NCI-H2171 treated with DMSO at 0.1 percent for 48 hours (cell line): ENCODE measurements around the gene UBE2G2.
A peak's percentile ranks its signal among the peaks of the same experiment; 100 is the strongest.
"Not testable (repeated sequence)": the region's sequence is repeated elsewhere in the genome, so short reads cannot be mapped to it uniquely, and the experiment has no call there.

ENCODE experiments used
- DNase-seq: peaks from one replicate; lab custom pipeline; 2025; lab: John Stamatoyannopoulos, UW

UBE2G2 gene

GRCh38 chr21:44836349-44836665 lies 34.7 kb upstream of the UBE2G2 start:
- no peak for DNase-seq

GRCh38 chr21:44835647-44835973 lies 34.0 kb upstream of the UBE2G2 start:
- no peak for DNase-seq

DNA sequence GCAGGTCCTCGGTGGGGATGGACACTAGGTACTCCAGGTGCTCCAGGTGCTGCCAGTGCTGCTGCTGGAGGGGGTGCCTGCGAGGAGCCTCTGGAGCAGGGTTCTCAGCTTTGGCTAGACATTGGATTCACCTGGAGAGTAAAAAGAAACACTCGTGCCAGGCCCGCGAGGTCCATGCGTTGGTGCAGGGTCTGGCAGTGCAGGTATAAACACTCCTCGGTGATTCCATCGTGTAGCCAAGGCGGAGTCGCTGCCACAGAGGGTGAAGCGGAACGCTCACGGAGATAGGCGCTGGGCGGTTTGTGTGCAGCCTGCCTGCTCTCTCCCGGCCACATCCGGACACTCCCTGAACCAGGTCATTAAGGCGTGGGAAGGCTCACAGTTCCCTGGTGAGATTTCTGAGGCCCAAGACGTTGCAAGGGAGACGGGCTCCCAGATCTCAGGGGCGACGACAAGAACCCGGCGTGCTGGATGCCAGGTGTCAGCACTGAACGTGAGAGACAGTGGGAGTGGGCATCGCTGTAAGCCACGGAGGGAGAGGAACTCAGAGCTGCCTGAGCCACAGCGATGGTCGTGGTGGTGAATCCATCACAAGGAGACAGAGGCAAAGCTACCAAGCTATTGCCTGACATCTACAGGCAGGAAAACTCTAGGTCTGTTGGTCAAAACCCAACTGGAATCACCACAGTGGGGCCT lies 33.5 kb upstream of the UBE2G2 start:
- DNase-seq, result no peak

DNA sequence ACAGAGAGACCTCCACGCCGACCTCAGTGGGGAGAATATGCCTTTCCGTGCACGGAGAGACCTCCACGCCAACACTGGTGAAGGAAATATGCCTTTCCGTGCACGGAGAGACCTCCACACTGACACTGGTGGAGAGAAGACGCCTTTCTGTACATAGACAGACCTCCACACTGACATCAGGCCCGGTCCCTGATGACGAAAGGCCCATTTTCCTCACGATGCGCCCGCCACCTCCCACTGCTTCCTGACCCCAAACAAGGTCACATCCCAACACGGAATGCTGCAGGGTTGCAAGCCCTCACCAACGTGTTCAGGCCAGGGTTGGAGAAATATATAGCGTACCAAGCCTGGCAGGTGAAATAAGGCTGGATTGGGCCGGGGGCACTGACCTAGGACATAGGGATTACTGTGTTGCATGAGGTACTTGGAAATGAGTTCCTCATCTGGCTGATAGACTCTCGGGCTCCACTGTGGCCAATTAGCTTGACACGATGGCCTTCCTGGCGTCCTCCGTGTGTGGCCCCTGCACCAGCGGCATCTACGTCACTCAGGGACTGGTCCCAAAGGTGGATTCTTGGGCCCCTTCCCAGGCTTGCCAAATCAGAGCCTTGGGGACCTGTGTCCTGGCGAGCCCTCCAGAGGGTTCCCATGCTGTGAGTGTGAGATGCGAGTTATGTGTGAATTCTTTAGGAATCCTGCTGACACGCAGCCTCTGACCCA lies 32.8 kb upstream of the UBE2G2 start:
- DNase-seq, result no peak

DNA sequence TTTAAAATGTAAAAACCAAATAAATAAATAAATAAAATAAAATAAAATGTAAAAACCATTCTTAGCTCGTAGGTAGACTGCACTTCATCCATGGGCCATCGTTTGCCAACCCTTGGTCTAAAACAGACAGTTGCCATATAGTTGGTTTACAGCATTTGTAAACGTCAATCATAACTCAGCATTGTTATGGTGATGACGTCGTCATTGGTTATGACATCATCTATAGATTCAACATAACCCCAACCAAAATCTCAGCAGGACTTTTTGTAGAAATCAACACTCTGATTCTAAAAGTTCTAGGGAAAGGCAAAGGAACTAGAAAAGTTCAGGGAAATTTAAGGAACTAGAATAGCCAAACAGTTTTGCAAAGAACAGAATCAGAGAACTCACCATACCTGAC lies 32.0 kb upstream of the UBE2G2 start:
- DNase-seq, result no peak

- DNase-seq, result not testable (repeated sequence)
Measured at GRCh38 chr21:44832516-44833255, 31.1 kb upstream of the UBE2G2 start.

DNA sequence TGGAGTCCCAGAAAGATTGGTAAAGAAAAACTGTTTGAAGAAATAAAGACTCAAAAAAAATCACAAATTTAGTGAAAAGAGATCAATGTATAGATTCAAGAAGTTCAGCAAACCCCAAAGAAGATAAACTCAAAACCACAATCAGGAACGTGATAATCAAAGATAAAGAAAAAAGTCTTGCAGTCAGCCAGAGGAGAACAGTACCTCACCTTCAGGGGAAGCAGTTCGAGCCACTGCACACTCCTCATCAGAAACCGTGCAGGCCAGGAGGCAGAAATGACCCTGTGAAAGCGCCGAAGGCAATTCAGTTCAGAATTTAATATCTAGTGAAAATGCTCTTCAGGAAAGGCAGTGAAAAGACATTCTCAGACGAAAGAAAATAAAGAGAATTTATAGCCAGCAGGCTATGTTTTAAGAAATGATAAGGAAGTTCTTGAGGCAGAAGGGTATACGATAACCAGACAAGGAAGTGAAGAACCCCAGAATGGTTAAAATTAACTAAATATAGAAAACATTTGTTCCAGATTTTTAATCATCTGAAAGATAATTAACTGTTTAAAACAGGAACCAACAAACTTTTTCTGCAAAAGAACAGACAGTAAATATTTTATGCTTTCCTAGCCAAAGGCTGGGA lies 29.7 kb upstream of the UBE2G2 start:
- DNase-seq, result no peak

DNA sequence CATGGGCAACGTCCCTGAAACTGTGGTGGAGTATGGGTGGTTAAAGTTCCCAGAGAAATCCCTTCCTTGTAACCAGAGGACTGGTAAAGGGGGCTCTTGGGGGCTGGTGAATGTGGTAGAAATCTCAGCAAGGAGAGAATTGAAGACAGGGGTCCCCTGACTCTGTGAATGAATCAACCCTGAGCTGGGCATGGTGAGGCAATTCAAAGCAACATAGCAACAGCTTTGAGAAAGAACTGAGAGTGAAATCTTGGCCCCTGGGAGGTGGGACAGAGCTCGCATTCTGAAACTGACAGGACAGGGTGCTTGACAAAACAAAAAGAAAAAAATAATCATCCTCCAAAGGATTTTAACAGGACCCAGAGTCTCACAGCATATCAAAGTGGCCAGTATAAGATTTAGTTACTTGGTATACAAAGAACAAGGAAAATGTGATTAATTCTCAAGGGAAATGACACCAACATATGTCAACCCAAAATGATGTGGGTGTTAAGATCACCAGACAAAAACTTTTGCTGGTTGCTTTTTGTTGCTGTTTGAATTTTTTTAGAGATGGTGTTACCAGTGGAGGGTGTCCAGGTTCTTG lies 28.0 kb upstream of the UBE2G2 start:
- no peak for DNase-seq

DNA sequence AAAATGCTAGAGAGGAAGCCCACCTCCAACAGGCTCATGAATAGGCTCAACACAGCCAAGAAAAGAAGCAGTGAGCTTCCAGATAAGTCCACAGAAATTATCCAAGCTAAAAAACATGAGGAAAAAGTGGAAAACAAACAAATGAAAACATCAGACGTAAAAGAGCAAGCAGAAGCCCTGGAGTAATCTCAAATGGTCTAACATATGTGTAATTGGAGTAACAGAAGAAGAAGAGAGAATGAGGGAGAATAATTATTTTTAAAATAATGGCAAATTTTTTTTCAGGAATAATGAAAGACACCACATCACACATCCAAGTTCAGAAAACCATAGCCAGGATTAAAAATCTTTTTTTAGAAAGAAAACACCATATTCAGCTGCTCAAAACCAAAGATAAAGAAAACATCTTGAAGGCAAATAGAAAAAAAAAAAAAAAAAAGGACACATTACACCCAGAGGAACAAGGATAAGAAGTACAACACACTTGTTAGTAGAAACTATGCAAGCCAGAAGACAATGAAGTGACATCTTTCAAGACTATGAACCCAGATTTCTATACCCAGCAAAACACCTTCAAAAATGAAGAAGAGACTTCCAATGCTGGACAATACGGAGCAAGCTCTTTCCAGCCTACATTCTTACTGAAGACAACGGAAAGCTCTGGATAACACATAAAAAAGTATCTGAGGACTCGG lies 26.9 kb upstream of the UBE2G2 start:
- DNase-seq, result no peak

DNA sequence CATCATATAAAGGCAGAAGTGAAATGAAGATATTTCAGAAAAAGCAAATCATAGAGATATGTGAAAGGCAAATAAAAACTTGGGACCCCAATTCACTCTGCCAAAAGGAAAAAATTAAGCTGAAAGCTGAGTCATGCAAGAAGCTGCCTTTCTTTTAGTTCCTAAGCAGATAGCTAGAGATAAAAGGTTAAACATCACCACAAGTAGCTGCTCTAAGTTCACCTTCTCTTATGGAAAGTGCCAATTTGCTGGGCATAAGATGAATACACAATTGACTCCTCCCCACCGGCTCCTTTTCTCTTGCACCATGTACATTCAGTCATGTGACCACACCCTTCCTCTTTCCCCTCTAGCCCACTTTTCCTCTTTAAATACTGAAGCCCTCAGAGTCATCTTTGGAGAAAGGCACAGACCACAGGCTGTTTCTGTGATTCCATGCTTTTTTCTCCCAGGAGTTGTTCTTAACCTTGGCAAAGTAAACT lies 21.6 kb upstream of the UBE2G2 start:
- DNase-seq, result no peak

DNA sequence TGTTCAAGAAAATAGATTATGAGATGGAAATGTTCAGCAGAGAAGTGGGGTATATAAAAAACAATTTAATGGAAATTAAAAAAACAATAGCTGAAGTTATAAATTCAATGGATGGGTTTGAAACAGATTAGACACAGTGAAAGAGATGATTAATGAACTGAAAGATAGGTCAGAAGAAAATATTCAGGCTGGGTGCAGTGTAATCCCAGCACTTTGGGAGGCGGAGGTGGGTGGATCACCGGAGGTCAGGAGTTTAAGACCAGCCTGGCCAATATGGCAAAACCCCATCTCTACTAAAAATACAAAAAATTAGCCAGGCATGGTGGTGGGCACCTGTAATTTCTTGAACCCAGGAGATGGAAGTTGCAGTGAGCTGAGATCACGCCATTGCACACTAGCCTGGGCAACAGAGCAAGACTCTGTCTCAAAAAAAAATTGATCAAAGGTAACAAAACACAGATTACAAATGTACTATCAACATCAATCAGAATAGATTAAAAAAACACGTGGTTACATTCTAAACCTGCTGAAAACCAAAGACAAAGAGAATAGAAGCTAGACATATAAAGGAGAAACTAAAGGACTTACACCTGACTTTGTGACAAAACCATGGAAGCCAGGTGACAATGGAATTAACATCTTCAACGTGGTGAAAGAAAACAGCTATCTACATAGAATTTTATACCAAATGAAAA lies 21.0 kb upstream of the UBE2G2 start:
- no peak for DNase-seq

GRCh38 chr21:44820851-44821250 lies 19.2 kb upstream of the UBE2G2 start:
- no peak for DNase-seq

DNA sequence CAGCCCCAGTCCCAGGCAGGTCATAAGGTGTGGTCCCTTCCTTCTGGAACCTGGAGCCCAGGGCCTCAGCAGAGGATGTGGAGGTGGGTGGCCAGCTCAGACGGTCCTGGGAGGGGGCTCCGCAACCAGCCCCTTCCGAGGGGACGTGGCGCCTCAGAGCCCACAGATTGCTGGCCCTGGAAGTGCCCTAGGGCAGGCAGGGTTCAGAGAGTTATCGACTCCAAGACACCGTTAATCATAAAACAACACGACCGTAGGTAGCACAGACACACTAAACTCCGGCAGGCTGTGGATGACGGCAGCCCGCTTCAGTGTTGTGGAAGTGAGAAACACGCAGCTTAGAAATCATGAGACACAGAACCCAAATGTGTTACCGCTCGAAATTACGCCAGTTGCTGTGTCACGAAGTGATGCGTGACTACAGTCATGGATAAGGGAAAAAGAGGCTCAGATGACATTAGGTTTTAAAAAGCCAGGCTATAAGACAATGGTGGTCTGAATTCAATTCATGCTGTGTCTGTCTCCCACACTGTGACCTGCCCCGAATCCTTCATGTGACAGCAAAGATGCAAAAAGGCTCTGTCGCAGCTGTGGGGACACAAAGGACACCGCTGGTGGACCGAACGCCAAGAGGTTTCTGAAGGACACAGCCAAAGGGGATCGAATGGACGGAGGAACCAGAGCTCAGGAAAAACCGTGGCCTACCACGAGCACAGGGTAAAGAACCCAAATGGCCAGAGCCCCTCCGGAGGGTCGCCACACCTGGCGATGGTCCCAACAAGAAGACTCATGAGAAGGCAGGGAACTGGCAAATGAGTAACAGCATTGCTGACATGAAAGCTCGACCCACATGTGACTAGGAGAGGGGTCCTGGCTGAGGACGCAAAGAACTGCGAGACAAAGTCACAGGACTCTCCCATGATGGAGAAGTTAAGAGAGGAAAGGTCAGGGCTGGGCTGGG lies 17.9 kb upstream of the UBE2G2 start:
- DNase-seq, result no peak

DNA sequence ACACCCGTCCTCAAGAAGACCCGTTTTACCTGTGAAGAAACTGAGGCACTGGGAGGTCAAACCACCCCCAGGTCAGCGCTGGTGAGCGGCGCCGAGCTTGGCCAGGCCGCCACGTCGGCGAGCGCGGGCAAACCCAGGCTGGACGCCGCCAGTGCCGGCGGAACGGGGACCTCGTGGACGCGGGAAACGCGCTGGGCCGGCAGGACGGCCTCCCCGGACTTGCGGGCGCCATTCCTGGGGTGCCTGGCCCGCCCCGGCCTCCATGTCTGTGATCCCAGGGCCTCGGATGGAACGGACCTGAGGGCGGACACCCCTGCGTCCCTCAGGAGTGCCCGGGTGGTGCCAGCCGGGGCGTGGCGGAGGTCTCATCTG lies 17.0 kb upstream of the UBE2G2 start:
- DNase-seq, result no peak

- DNase-seq, result peak; percentile 63
Measured at GRCh38 chr21:44817914-44818639, 16.5 kb upstream of the UBE2G2 start, which contains the start of gene SUMO3. Gene SUMO3 (minus strand): TSS chr21:44818062. CDS start chr21:44817968, 94 bp downstream.

DNA sequence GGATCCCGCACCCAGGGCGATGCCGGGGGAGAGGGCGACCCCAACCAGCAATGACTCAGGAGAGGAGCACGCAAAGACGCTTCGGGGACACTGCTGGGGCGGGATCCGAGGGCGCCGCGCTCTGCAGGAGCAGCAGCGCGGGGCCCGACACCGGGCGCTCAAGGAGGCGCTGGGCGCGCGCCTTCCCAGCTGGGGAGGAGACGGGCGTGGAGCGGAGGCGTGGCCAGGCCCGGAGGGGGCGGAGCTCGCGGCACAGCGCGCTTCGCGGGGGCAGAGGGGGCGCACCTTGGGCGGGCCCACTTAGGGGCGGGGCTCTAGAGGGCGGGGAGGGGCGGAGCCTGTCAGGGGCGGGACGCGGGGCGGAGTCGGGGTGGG lies 15.9 kb upstream of the UBE2G2 start:
- DNase-seq, result peak; percentile 77

- DNase-seq, result no peak
Measured at GRCh38 chr21:44816761-44817505, 15.3 kb upstream of the UBE2G2 start.

DNA sequence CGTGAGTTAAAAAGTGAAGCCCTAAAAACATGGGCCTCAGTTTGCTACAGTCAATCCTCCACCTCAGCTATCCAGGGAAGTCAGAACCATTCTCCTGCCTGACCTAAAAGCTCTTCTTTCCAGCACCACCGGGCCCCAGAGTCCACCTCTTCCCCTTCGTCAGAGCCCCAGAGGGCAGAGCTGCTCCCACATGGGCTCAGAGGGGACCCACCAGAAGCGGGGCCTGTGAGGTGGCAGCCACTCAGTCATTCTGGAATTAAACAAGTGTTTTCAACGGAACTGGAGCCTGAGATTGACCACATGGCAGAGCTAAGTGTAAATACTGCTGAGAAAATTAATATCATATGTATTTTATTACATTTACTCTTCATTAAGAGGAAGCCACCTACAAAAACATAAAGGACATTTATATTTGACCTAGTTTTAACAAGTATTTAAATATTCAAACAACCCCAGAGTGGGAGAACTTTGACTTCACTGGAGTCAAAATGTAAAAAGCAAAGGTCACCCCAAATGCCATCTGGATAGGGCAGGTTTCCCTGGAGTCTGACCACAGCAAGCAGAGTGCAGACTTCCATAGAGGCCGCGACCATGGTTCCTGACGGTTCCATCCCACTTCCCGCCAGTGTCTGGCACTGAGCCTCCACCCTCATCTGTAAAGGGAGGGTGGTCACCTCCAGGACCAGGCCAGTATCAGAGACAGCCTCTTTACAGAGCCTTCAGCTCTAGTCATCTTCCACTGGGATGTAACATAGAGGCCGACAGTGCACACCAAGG lies 14.4 kb upstream of the UBE2G2 start:
- DNase-seq, result no peak
